IMR-90 (cell line): ENCODE data around the gene LRIG1. TPM values are rescaled to one million over a fixed set of nuclear protein-coding genes. Genes with fewer than 3 reads are reported as not detected.

Source experiments
- ATAC-seq: fragments of 200-7000 bp; cut with Tn5 transposase; 2 replicates; pipeline ENCODE4 v1.9.1; 2020; ENCODE audit warnings: low read depth, mild to moderate bottlenecking, moderate library complexity
- BruUV-seq: library from RNA; stranded (reverse); fragments of 400-500 nt; replicated peaks from 2 replicates; lab custom pipeline; 2021; lab: Mats Ljungman, UMichigan
- CTCF ChIA-PET: fragments of 300-600 bp; formaldehyde crosslinking; extraction: SDS; loops from one replicate; lab custom pipeline; 2021; ENCODE audit warnings: antibody characterized with exemption; lab: Yijun Ruan, JAX
- POLR2A ChIA-PET: fragments of 300-600 bp; sonication (Branson Sonifier 250); formaldehyde crosslinking; loops from one replicate; lab custom pipeline; 2022; ENCODE audit warnings: antibody characterized with exemption; ENCODE audit not compliant: unreplicated experiment; lab: Charles Lee
- DNase-seq: peaks from one replicate; pipeline ENCODE4 v3.0.0; 2013
- H2AFZ ChIP-seq: replicated peaks from 2 replicates; pipeline ENCODE3; 2013; ENCODE audit warnings: low read length, mild to moderate bottlenecking; ENCODE audit not compliant: poor library complexity
- H2AK5ac ChIP-seq: 2 replicates; pipeline ENCODE4 v1.6.1; 2013; ENCODE audit warnings: low read depth, low read length, inconsistent platforms
- H2AK9ac ChIP-seq: replicated peaks from 2 replicates; pipeline ENCODE3; 2013; ENCODE audit warnings: mild to moderate bottlenecking, low read depth, low read length, moderate library complexity; ENCODE audit not compliant: poor library complexity
- H2BK120ac ChIP-seq: 2 replicates; pipeline ENCODE4 v1.6.1; 2013; ENCODE audit warnings: low read depth, low read length, inconsistent platforms
- H2BK15ac ChIP-seq: 3 replicates; pipeline ENCODE4 v1.6.1; 2013; ENCODE audit warnings: low read depth, low read length, inconsistent platforms
- H2BK20ac ChIP-seq: 2 replicates; pipeline ENCODE4 v1.6.1; 2013; ENCODE audit warnings: low read depth, mild to moderate bottlenecking, inconsistent platforms, low read length, moderate library complexity
- H2BK5ac ChIP-seq: 2 replicates; pipeline ENCODE4 v1.6.1; 2013; ENCODE audit warnings: mild to moderate bottlenecking, low read depth, low read length, inconsistent platforms; ENCODE audit not compliant: poor library complexity, severe bottlenecking
- H3K14ac ChIP-seq: replicated peaks from 2 replicates; pipeline ENCODE4 v1.6.1; 2013; ENCODE audit warnings: low read depth, low read length, inconsistent platforms
- H3K18ac ChIP-seq: 2 replicates; pipeline ENCODE4 v1.6.1; 2013; ENCODE audit warnings: low read depth, low read length, control low read depth
- H3K23ac ChIP-seq: 2 replicates; pipeline ENCODE4 v1.6.1; 2013; ENCODE audit warnings: low read depth, low read length, inconsistent platforms
- H3K27ac ChIP-seq: 2 replicates; pipeline ENCODE4 v1.5.1; 2013; ENCODE audit warnings: mild to moderate bottlenecking, control low read depth, low read length; ENCODE audit not compliant: insufficient read depth
- H3K27me3 ChIP-seq: 2 replicates; pipeline ENCODE4 v1.6.1; 2013; ENCODE audit warnings: low read length; ENCODE audit not compliant: control insufficient read depth, insufficient read depth
- H3K36me3 ChIP-seq: 2 replicates; pipeline ENCODE4 v1.6.1; 2013; ENCODE audit warnings: low read length, mixed read lengths; ENCODE audit not compliant: control insufficient read depth, insufficient read depth
- H3K4ac ChIP-seq: 2 replicates; pipeline ENCODE4 v1.6.1; 2013; ENCODE audit warnings: low read depth, low read length, inconsistent platforms
- H3K4me1 ChIP-seq: 2 replicates; pipeline ENCODE4 v1.6.1; 2013; ENCODE audit warnings: low read length, mixed read lengths; ENCODE audit not compliant: control insufficient read depth, insufficient read depth
- H3K4me2 ChIP-seq: 2 replicates; pipeline ENCODE4 v1.6.1; 2013; ENCODE audit warnings: low read depth, mild to moderate bottlenecking, control low read depth, low read length, moderate library complexity
- H3K4me3 ChIP-seq: 2 replicates; pipeline ENCODE4 v1.5.1; 2013; ENCODE audit warnings: low read depth, mild to moderate bottlenecking, control low read depth, low read length, moderate library complexity; ENCODE audit not compliant: insufficient read depth
- H3K56ac ChIP-seq: 2 replicates; pipeline ENCODE4 v1.6.1; 2013; ENCODE audit warnings: low read length, inconsistent platforms; ENCODE audit not compliant: insufficient read depth; ENCODE audit errors: extremely low read depth
- H3K79me1 ChIP-seq, 2 experiments: 2 replicates each; pipeline ENCODE4 v1.6.1; 2013; ENCODE audit warnings: low read length in 2 of 2, inconsistent platforms in 1 of 2, low read depth in 1 of 2
- H3K9ac ChIP-seq: 2 replicates; pipeline ENCODE4 v1.6.1; 2013; ENCODE audit warnings: low read depth, low read length, control low read depth
- H3K9me1 ChIP-seq: 2 replicates; pipeline ENCODE4 v1.6.1; 2013; ENCODE audit warnings: low read length, inconsistent platforms; ENCODE audit not compliant: insufficient read depth
- H3K9me3 ChIP-seq: 2 replicates; pipeline ENCODE4 v1.6.1; 2013; ENCODE audit warnings: low read length; ENCODE audit not compliant: control insufficient read depth, insufficient read depth
- H4K20me1 ChIP-seq: 2 replicates; pipeline ENCODE4 v1.6.1; 2013; ENCODE audit warnings: low read length, inconsistent platforms; ENCODE audit not compliant: insufficient read depth
- H4K5ac ChIP-seq: 2 replicates; pipeline ENCODE4 v1.6.1; 2013; ENCODE audit warnings: mild to moderate bottlenecking, low read depth, low read length, control low read depth
- H4K8ac ChIP-seq, 2 experiments: 2 replicates each; pipeline ENCODE4 v1.6.1; 2013; ENCODE audit warnings: low read depth in 2 of 2, low read length in 2 of 2, control low read depth in 1 of 2, inconsistent platforms in 1 of 2
- H4K91ac ChIP-seq: 2 replicates; pipeline ENCODE4 v1.6.1; 2013; ENCODE audit warnings: low read depth, low read length, inconsistent platforms; ENCODE audit not compliant: insufficient read depth
- CEBPB ChIP-seq: IDR thresholded peaks from 2 replicates; pipeline ENCODE4 v1.6.1; 2012; ENCODE audit warnings: low read depth, low read length, improper control_type of control experiment
- MAFK ChIP-seq: IDR thresholded peaks from 2 replicates; pipeline ENCODE4 v1.6.1; 2012; ENCODE audit warnings: low read depth, low read length, improper control_type of control experiment
- NFE2L2 ChIP-seq: fragments of 150-350 bp; IDR thresholded peaks from 2 replicates; pipeline ENCODE4 v1.6.1; 2016; ENCODE audit warnings: low read depth, mild to moderate bottlenecking, low read length
- RAD21 ChIP-seq: IDR thresholded peaks from 2 replicates; pipeline ENCODE4 v1.6.1; 2012; ENCODE audit warnings: low read length, improper control_type of control experiment
- RCOR1 ChIP-seq: IDR thresholded peaks from 2 replicates; pipeline ENCODE4 v1.6.1; 2012; ENCODE audit warnings: mild to moderate bottlenecking, low read length, improper control_type of control experiment; ENCODE audit not compliant: insufficient replicate concordance
- SMC3 ChIP-seq: fragments of 150-350 bp; IDR thresholded peaks from 2 replicates; pipeline ENCODE4 v1.6.1; 2016; ENCODE audit warnings: low read depth, mild to moderate bottlenecking, antibody characterized with exemption, low read length, moderate library complexity
- WGBS, 2 experiments: methylation state at CpG; one replicate each; pipeline versions ENCODE4 v1.1.5 to v1.1.7; 2013; ENCODE audit warnings: missing lambda C conversion rate in 2 of 2; ENCODE audit not compliant: insufficient read length in 1 of 2; ENCODE audit errors: extremely low coverage in 2 of 2; 5-methylcytosine and 5-hydroxymethylcytosine counted together
- dilution Hi-C: fragments of 300-500 bp; cut with HindIII; formaldehyde crosslinking; loops from one replicate; pipeline ENCODE4 v1.14.3; 2018; ENCODE audit warnings: low sequenced_read_pairs; ENCODE audit not compliant: unreplicated experiment
- in situ Hi-C: fragments of 300-500 bp; cut with MboI; formaldehyde crosslinking; loops from 3 replicates; pipeline ENCODE4 v1.14.3; 2019; ENCODE audit warnings: low sequenced_read_pairs, inconsistent platforms, mixed read lengths
- intact Hi-C: fragments of 100-400 bp; cut with micrococcal nuclease; formaldehyde crosslinking; loops from 2 replicates; pipeline ENCODE4 v1.10.0; 2022
- polyA plus RNA-seq, 3 experiments: library from polyadenylated mRNA; depleted of rRNA; stranded (reverse); fragments of >200 nt; gene quantifications; 2 replicates each; pipeline ENCODE4 v1.2.3, GENCODE V29; 2012; ENCODE audit warnings: low replicate concordance in 1 of 3
- total RNA-seq: library from RNA; depleted of rRNA; stranded (reverse); fragments of >200 nt; gene quantifications from 2 replicates; pipeline ENCODE4 v1.2.3, GENCODE V29; 2012
- TF ChIP-seq, protein P1 (sequence below): fragments of 150-350 bp; IDR thresholded peaks from 2 replicates; pipeline ENCODE4 v1.6.1; 2016; ENCODE audit warnings: low read depth, mild to moderate bottlenecking, low read length, moderate library complexity, borderline replicate concordance

The LRIG1 gene
- total and polyA plus RNA-seq, 2 of the 4 experiments (the other 2 are of a cell fraction), result 62.8 to 87.8 TPM

DNA sequence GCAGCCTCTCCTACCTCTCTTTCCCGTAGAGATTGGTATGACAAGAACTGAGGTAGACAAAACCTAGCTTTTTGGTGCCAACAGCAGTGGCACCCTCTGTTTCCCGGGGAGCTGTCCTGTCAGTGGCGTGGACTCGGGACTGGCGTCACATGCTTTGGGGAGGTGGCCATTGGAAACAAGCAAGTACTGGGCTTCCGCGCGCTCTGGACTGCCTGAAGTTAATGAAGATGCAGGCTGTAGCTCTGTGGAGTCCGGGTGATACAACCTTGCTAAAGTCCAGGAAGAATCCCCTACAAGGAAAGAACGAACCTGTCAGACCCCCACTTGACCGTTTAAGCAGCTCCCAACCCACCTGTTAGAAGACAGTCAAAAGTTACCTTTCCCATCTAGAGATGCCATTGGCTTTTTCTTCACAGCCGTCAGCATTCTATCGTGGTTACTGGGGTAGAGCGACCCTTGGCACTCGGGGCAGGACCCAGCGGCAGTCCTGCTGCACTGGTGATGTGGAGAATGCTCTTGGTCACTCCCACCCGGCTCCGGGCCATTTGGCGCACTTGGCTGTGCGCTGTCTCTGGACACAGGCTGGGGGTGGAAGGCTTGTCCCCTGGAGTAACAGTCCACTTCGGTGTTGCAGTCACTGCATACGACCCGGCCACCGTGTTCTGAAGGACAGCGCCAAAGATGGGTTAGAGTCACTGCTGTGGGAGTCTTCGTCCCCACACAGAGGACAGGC is 120.5 kb downstream of the LRIG1 start:
- H2BK5ac ChIP-seq, result no peak overlapping the region
- H2BK20ac ChIP-seq, result no peak overlapping the region
- no peak overlapping the region for H3K56ac ChIP-seq
- H2AK5ac ChIP-seq, result no peak overlapping the region
- peaks cover 3% of the 10 kb centered on the region for H3K4me1 ChIP-seq
- no peak overlapping the region for H3K4me3 ChIP-seq
- no peak overlapping the region for H4K5ac ChIP-seq
- WGBS, 2 experiments, result 98% methylated on average over 12 of the region's 26 CpGs; no CpG with 5 or more reads in 1 of the 2 experiments
- in situ Hi-C loops, result no loop called here
- no peak overlapping the region for H4K8ac ChIP-seq
- no peak overlapping the region for H3K4ac ChIP-seq
- H2AFZ ChIP-seq, result no peak overlapping the region
- ChIA-PET POLR2A (no interaction called here), CTCF (no interaction called here)
- H4K20me1 ChIP-seq, result no peaks in the 10 kb centered on the region
- H4K91ac ChIP-seq, result no peak overlapping the region
- H3K79me1 ChIP-seq, result no peaks in the 10 kb centered on the region
- no peak overlapping the region for H3K4me2 ChIP-seq
- no peak overlapping the region for H3K14ac ChIP-seq
- peaks cover 3% of the 10 kb centered on the region; the same call in 1 of the 2 replicates for H3K9me3 ChIP-seq
- peaks cover 73% of the 10 kb centered on the region for H3K36me3 ChIP-seq
- dilution Hi-C loops, result no loop called here
- no peak overlapping the region for H2BK120ac ChIP-seq
- ATAC-seq (no peak), DNase-seq (no peak)
- no peak overlapping the region for H2BK15ac ChIP-seq
- TF ChIP-seq SMC3 (no peak), RCOR1 (no peak), MAFK (no peak), CEBPB (no peak), RAD21 (no peak), NFE2L2 (no peak)
- TF ChIP-seq, protein P1, sequence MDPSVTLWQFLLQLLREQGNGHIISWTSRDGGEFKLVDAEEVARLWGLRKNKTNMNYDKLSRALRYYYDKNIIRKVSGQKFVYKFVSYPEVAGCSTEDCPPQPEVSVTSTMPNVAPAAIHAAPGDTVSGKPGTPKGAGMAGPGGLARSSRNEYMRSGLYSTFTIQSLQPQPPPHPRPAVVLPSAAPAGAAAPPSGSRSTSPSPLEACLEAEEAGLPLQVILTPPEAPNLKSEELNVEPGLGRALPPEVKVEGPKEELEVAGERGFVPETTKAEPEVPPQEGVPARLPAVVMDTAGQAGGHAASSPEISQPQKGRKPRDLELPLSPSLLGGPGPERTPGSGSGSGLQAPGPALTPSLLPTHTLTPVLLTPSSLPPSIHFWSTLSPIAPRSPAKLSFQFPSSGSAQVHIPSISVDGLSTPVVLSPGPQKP, result no peak
- H3K9me1 ChIP-seq, result 0 out of 2 replicates have a peak, but pooled peaks cover 2% of the 10 kb centered on the region
- no peak overlapping the region for H3K27ac ChIP-seq
- BruUV-seq, result no TSS peak
- H3K23ac ChIP-seq, result no peak overlapping the region
- H3K18ac ChIP-seq, result no peak overlapping the region
- intact Hi-C loops, result no loop called here
- H2AK9ac ChIP-seq, result no peak overlapping the region
- no peaks in the 10 kb centered on the region for H3K27me3 ChIP-seq
- no peak overlapping the region for H3K9ac ChIP-seq
